Measurements from ENCODE around the gene DEPP1.

DNA sequence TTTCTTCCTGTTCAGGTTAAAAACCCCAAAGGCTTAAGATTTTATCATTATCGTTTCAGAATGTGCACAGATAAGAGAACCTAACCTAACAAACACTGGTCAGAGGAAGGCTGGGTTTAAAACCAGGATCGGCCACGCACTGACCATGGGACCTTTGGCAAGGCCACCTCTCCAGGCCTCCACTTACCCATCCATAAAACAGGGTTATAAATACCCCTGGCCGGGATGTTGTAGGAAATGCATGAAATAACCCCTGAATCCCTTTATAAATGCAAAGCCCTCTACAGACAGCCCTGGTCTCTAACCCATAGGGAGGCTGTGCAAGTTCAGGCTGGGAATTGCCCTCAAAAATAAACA lies 418 bp downstream of the DEPP1 start:
- TF ChIP-seq, protein P1, sequence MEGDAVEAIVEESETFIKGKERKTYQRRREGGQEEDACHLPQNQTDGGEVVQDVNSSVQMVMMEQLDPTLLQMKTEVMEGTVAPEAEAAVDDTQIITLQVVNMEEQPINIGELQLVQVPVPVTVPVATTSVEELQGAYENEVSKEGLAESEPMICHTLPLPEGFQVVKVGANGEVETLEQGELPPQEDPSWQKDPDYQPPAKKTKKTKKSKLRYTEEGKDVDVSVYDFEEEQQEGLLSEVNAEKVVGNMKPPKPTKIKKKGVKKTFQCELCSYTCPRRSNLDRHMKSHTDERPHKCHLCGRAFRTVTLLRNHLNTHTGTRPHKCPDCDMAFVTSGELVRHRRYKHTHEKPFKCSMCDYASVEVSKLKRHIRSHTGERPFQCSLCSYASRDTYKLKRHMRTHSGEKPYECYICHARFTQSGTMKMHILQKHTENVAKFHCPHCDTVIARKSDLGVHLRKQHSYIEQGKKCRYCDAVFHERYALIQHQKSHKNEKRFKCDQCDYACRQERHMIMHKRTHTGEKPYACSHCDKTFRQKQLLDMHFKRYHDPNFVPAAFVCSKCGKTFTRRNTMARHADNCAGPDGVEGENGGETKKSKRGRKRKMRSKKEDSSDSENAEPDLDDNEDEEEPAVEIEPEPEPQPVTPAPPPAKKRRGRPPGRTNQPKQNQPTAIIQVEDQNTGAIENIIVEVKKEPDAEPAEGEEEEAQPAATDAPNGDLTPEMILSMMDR (IDR thresholded peaks at IDR 0.05): no peak
- no peak for TF ChIP-seq ZFX (IDR thresholded peaks at IDR 0.05; ENCODE audit: borderline replicate concordance)

Data from 22Rv1 (cell line).